ACC112 (cell line): Measurements from ENCODE around the gene SS18L1.
A peak's percentile ranks its signal among the peaks of the same experiment; 100 is the strongest.

Source experiments
- H2AFZ ChIP-seq: fragments of 200-600 bp; sonication (generic); one replicate; pipeline ENCODE4 v1.6.0; 2017; ENCODE audit warnings: antibody characterized with exemption, low read length; ENCODE audit not compliant: unreplicated experiment
- H3K27ac ChIP-seq: fragments of 200-600 bp; sonication (generic); 2 replicates; pipeline ENCODE4 v1.5.1; 2014; ENCODE audit warnings: low read depth, mild to moderate bottlenecking, antibody characterized with exemption, low read length, moderate library complexity
- H3K27me3 ChIP-seq: fragments of 200-600 bp; sonication (generic); 2 replicates; pipeline ENCODE4 v1.6.1; 2014; ENCODE audit warnings: mild to moderate bottlenecking, antibody characterized with exemption, low read length, moderate library complexity, mixed read lengths; ENCODE audit not compliant: insufficient read depth
- H3K36me3 ChIP-seq: fragments of 200-600 bp; sonication (generic); 2 replicates; pipeline ENCODE4 v1.6.1; 2016; ENCODE audit warnings: mild to moderate bottlenecking, antibody characterized with exemption, low read length, moderate library complexity, mixed read lengths; ENCODE audit not compliant: insufficient read depth
- H3K4me1 ChIP-seq: fragments of 200-600 bp; sonication (generic); one replicate; pipeline ENCODE4 v1.6.1; 2016; ENCODE audit warnings: low read length, mixed read lengths; ENCODE audit not compliant: insufficient read depth, unreplicated experiment, control insufficient read depth
- H3K4me3 ChIP-seq: fragments of 200-600 bp; sonication (generic); 2 replicates; pipeline ENCODE4 v1.5.1; 2014; ENCODE audit warnings: mild to moderate bottlenecking, low read depth, low read length
- H3K79me2 ChIP-seq: fragments of 200-600 bp; sonication (generic); one replicate; pipeline ENCODE4 v1.6.0; 2016; ENCODE audit warnings: low read length; ENCODE audit not compliant: control insufficient read depth, unreplicated experiment, insufficient read depth

Gene SS18L1

GRCh38 chr20:62131560-62132320 lies 11.8 kb upstream of the SS18L1 start:
- Histone ChIP-seq H3K4me1 (peaks cover 22% of the 10 kb centered on the region), H3K27ac (no peak overlapping the region), H2AFZ (no peak overlapping the region), H3K4me3 (no peak overlapping the region), H3K27me3 (no peaks in the 10 kb centered on the region), H3K36me3 (peaks cover 19% of the 10 kb centered on the region; the same call in 1 of the 2 replicates), H3K79me2 (no peaks in the 10 kb centered on the region)

GRCh38 chr20:62132421-62132820 lies 11.1 kb upstream of the SS18L1 start:
- Histone ChIP-seq H3K4me3 (no peak overlapping the region), H3K27me3 (no peaks in the 10 kb centered on the region), H3K36me3 (peaks cover 16% of the 10 kb centered on the region; the same call in 1 of the 2 replicates), H3K79me2 (no peaks in the 10 kb centered on the region), H3K27ac (no peak overlapping the region), H3K4me1 (peaks cover 22% of the 10 kb centered on the region), H2AFZ (no peak overlapping the region)

- no peaks in the 10 kb centered on the region for H3K27me3 ChIP-seq
- no peak overlapping the region for H2AFZ ChIP-seq
- H3K36me3 ChIP-seq: peaks cover 21% of the 10 kb centered on the region; the same call in 1 of the 2 replicates
- H3K4me3 ChIP-seq: no peak overlapping the region
- H3K27ac ChIP-seq: no peak overlapping the region
- H3K4me1 ChIP-seq: peaks cover 22% of the 10 kb centered on the region
- H3K79me2 ChIP-seq: no peaks in the 10 kb centered on the region
These were observed 10.3 kb upstream of the SS18L1 start for GRCh38 chr20:62133051-62133845.

DNA sequence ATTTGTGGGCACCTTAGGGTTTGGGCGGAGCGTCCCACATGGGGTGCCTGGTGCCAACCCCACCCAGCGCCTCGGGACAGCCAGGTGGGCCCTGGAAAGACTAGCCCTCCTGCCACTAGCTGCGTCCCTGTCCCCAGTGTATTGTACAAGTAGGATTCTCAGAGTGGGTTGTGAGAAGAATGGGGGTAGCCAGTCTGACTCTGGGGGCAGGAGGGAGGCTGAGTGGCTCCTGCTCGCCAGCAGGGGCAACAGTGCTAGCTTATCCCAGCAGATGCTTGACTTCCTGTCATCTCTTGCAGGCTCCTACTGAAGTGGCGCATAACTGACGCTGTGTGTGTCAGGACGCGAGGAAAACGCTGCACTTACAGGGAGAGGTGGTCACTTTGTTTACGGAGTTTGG lies 9.7 kb upstream of the SS18L1 start:
- Histone ChIP-seq H3K4me1 (peaks cover 22% of the 10 kb centered on the region), H3K79me2 (peaks cover 2% of the 10 kb centered on the region), H2AFZ (no peak overlapping the region), H3K36me3 (peaks cover 24% of the 10 kb centered on the region), H3K27me3 (no peaks in the 10 kb centered on the region), H3K4me3 (no peak overlapping the region), H3K27ac (0 out of 2 replicates have a peak overlapping the region, but pooled peaks have one; percentile 72)

DNA sequence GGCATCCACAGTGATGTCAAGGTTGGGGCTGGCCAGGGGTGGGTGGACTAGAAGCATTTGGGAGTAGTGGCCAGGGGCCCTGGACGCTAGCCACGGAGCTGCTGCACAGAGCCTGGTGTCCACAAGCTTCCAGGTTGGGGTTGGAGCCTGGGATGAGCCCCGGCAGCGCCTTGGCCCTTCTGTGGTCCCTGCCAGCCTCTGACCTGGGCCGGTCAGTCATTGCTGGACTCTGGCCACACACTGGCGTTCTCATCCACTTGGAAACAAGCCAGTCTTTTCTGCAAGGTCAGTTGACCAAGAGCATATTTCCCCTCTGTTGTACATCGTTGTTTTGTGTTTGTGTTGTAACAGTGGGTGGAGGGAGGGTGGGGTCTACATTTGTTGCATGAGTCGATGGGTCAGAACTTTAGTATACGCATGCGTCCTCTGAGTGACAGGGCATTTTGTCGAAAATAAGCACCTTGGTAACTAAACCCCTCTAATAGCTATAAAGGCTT lies 8.8 kb upstream of the SS18L1 start:
- Histone ChIP-seq H3K27me3 (no peaks in the 10 kb centered on the region), H3K4me3 (no peak overlapping the region), H3K36me3 (peaks cover 32% of the 10 kb centered on the region), H3K4me1 (peaks cover 22% of the 10 kb centered on the region), H3K79me2 (peaks cover 11% of the 10 kb centered on the region), H3K27ac (peak overlapping the region; percentile 72), H2AFZ (no peak overlapping the region)

- no peak overlapping the region for H3K4me3 ChIP-seq
- no peaks in the 10 kb centered on the region for H3K27me3 ChIP-seq
- H3K4me1 ChIP-seq: peaks cover 22% of the 10 kb centered on the region
- no peak overlapping the region for H2AFZ ChIP-seq
- peaks cover 20% of the 10 kb centered on the region for H3K79me2 ChIP-seq
- H3K36me3 ChIP-seq: peaks cover 33% of the 10 kb centered on the region
- H3K27ac ChIP-seq: peak overlapping the region; percentile 72
These were observed 7.8 kb upstream of the SS18L1 start for GRCh38 chr20:62135573-62136266.

GRCh38 chr20:62136283-62137091 lies 7.1 kb upstream of the SS18L1 start:
- Histone ChIP-seq H3K79me2 (peaks cover 28% of the 10 kb centered on the region), H3K36me3 (peaks cover 30% of the 10 kb centered on the region), H3K4me3 (no peak overlapping the region), H3K27me3 (no peaks in the 10 kb centered on the region), H3K4me1 (peaks cover 30% of the 10 kb centered on the region), H3K27ac (no peak overlapping the region), H2AFZ (no peak overlapping the region)

GRCh38 chr20:62137092-62137384 lies 6.5 kb upstream of the SS18L1 start:
- H3K27me3 ChIP-seq: no peaks in the 10 kb centered on the region
- H2AFZ ChIP-seq: no peak overlapping the region
- no peak overlapping the region for H3K27ac ChIP-seq
- H3K79me2 ChIP-seq: peaks cover 34% of the 10 kb centered on the region
- no peak overlapping the region for H3K4me3 ChIP-seq
- H3K4me1 ChIP-seq: peaks cover 31% of the 10 kb centered on the region
- peaks cover 30% of the 10 kb centered on the region for H3K36me3 ChIP-seq

- no peak overlapping the region for H3K4me3 ChIP-seq
- H3K27me3 ChIP-seq: no peaks in the 10 kb centered on the region
- H3K79me2 ChIP-seq: peaks cover 40% of the 10 kb centered on the region
- H2AFZ ChIP-seq: no peak overlapping the region
- peaks cover 31% of the 10 kb centered on the region for H3K4me1 ChIP-seq
- peaks cover 30% of the 10 kb centered on the region for H3K36me3 ChIP-seq
- H3K27ac ChIP-seq: no peak overlapping the region
These were observed 5.9 kb upstream of the SS18L1 start for GRCh38 chr20:62137478-62138203.
